Measurements from ENCODE around the gene PPP2R5E.

DNA sequence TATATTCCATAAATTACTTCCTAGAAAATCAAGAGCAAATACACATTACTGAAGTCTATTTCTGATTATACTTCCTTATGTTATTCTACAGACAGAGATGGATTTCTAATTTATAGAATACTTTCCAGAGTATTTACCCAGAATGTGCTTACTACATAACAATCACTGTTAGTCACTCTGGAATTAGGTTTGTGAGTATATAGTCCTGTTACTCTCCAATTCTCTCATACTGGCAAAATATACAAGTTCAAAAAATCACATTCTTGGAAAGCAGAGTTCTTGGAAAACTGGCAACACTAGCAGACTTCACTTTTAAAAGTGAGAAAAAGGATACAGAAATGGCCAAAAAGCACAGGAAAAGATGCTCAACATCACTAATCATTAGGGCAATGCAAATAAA lies 7.3 kb downstream of the PPP2R5E start:
- no peak for TF ChIP-seq POLR2A (IDR thresholded peaks at IDR 0.05)
- TF ChIP-seq, protein P1, sequence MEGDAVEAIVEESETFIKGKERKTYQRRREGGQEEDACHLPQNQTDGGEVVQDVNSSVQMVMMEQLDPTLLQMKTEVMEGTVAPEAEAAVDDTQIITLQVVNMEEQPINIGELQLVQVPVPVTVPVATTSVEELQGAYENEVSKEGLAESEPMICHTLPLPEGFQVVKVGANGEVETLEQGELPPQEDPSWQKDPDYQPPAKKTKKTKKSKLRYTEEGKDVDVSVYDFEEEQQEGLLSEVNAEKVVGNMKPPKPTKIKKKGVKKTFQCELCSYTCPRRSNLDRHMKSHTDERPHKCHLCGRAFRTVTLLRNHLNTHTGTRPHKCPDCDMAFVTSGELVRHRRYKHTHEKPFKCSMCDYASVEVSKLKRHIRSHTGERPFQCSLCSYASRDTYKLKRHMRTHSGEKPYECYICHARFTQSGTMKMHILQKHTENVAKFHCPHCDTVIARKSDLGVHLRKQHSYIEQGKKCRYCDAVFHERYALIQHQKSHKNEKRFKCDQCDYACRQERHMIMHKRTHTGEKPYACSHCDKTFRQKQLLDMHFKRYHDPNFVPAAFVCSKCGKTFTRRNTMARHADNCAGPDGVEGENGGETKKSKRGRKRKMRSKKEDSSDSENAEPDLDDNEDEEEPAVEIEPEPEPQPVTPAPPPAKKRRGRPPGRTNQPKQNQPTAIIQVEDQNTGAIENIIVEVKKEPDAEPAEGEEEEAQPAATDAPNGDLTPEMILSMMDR (IDR thresholded peaks at IDR 0.05), result no peak

Data from testis (tissue), 2 donors.